OCI-M1 (cell line): Measurements from ENCODE around the gene SYCE3.
A peak's percentile ranks its signal among the peaks of the same experiment; 100 is the strongest.

Experiments
- DNase-seq: peaks from one replicate; lab custom pipeline; 2025; lab: John Stamatoyannopoulos, UW

SYCE3 gene

DNA sequence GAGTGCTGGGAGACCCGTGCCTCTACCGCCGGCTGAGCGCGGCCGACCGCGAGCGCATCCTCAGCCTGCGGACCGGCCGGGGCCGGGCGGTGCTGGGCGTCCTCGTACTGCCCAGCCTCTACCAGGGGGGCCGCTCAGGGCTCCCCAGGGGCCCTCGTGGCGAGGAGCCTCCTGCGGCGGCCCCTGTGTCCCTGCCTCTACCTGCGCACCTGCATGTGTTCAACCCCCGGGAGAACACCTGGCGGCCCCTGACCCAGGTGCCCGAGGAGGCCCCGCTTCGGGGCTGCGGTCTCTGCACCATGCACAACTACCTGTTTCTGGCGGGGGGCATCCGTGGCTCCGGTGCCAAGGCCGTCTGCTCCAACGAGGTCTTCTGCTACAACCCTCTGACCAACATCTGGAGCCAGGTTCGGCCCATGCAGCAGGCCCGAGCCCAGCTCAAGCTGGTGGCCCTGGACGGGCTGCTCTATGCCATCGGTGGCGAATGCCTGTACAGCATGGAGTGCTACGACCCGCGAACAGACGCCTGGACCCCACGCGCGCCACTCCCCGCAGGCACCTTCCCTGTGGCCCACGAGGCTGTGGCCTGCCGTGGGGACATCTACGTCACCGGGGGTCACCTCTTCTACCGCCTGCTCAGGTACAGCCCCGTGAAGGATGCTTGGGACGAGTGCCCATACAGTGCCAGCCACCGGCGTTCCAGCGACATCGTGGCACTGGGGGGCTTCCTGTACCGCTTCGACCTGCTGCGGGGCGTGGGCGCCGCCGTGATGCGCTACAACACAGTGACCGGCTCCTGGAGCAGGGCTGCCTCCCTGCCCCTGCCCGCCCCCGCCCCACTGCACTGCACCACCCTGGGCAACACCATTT is 13.6 kb downstream of the SYCE3 start:
- no peak for DNase-seq

DNA sequence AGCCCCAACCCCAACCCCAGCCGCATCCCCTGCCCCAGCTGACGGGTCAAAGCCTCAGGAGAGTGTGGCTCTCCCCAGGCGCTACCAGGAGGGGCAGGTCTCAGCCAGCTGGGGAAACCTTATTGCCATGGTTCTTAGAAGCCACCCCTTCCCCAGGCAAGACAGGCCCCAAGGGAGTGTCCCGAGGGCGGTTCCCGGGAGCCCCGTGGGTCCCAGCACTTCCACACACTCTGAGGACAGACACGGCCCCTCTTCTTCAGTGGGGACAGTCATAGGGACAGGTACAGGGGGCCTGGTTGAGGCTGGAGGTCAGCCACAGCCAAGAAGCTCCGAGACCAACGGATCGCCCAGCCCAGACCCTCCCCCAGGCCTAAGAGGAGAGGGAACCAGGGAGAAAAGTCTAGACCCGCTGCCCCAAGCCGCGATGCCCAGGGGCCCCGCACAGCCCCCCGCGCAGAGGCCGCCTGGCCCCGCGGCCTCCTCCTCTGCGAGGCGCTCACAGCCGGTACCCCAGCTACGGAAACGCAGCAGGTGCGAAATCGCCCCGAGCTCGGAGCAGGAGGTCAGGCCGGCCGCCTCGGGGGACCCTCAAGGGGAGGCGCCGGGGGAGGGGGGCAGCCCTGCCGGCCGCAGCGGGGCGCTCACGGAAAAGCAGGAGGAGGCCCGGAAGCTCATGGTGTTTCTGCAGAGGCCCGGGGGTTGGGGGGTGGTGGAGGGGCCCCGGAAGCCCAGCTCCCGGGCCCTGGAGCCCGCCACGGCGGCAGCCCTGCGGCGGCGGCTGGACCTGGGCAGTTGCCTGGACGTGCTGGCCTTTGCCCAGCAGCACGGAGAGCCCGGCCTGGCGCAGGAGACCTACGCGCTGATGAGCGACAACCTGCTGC is 14.4 kb downstream of the SYCE3 start:
- peak; percentile 34 for DNase-seq

DNA sequence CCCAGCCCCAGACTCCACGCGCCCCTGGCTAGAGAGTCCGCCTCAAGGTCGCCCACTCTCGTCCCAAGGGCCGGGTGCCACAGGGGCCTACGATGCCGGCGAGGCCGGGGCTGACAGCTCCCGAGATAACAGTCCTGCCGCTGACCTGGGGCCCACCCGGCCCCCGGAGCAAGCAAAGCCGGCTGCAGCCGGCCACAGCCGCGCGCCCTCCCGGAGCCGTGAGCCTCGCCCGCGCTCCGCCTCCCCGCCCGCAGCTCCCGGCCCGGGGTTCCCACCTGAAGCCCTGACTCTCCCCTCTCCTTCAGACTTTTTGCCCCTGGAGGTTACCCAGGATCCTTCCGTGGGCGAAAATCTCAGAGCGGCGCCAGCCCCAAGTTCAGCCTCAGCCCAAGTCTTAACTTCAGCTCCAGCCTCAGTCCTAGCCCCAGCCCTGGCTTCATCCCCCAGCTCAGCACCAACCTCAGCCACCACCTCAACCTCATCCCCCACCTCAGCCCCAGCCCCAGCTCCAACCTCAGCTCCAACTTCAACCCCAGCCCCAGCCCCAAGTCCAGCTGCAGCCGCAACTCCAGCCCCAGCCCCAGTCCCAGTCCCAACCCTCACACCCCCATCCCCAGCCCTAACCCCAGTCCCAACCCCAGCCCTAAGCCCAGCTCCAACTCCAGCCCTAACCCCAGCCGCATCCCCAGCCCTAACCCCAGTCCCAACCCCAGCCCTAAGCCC is 15.3 kb downstream of the SYCE3 start:
- no peak for DNase-seq

DNA sequence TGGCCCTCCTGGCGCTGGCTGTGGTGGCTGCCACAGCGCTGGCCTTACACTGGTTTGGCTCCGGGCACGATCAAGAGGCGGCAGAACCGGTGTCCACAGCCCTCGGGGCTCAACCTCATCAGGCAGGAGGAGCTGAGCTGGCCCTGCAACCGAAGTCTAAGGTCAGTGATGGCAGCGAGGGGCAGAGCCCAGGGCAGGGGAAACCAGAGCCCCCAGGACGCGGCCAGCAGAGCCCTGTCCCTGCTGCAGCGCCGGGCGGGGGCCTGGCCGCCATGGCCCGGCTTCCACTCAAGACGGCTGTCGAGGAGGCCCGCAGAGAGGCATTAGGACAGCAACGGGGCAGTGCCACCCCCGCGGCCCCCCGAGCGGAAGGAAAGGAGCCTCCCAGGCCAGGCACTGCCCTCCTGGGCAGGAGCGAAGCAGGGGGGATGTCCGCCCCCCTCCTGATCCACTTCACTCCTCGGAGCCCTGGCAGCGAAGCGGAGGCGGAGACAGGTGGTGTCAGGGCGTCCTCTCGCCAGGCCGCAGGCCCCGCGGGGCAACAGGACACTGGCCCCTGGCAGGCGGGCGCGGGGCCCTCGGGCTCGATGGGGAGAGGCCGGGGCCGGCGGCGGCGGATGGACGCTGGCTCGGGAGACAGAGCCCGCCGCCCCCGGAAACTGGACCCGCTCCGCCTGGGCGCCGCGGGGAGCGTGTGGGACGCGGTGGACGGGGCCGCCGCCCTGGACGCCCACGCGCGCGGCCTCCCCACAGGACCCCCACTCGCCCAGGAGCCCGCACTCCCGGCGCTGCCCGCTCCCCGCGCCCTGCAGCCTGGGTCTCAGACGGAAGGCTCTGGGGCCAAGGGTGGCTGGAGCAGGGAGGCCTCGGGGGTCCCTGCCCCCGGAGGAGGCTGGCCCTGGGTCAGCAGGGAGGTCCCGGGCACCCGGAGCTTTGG is 16.1 kb downstream of the SYCE3 start:
- DNase-seq: no peak

DNA sequence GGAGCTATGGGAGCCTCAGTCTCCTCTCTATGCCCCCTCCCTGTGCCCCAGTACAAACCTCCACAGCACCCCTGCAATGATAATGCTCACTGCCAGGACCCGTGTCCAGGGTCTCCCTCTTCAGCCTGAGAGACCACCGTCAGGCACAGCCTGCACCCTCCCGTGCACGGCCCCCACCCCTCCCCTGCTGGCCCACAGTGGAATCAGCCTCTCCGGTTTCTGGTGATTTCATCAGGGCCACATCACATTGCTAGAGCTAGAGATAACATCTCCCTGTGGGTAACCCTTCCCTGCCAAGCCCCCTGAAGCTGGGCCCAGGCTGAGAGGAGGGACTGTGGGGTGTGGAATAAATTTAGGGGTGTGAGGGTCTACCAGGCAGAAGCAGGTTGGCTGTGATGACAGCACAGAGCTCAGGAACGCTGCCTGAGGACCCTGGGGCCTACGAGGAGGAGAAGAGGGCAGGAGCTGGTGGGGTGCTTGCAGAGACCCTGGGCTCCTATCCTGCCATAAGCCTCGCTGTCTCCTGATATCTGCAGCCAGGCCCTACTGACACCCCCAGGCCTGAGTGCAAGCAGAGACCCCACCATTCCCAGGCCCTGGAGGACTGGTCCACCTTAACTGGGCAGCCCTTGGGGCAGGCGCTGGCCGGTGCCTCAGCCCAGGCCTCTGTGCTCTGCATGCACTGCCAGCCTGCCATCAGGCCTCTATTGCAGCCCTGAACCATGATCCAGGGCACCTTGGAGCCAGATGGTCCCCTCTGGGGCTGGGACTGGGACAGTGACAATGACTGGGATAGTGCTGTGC is 17.0 kb downstream of the SYCE3 start, which contains the start of gene KLHDC7B:
Gene KLHDC7B (plus strand): TSS at position 378 of the 804 bp plus-strand sequence. CDS start 345 bp downstream, at position 723.
- DNase-seq: peak; percentile 81

DNA sequence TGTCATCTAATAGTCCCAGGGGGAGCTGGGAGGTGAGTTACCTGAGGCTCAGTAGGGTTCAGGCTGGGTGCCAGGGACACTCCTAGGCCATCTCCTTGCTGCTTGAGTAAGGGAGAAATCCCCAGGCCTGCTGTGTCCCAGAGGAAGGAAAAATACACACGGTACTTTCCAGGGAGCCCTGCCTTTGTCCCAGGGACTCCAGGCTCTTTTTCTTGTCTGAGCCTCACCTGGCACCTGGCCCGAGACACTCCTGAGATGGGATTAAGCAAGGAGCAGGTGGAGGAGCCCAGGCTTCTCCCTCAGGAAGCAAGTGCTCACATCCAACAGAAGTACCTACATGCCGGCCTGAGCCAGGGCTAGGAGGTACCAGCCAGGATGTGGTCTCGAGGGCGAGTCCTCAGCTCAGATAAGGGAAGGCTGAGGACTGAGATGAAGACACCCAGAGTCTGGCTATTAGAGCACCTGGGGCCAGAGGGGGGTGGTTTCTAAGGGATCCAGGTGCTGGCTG is 17.9 kb downstream of the SYCE3 start:
- DNase-seq: peak; percentile 47

DNA sequence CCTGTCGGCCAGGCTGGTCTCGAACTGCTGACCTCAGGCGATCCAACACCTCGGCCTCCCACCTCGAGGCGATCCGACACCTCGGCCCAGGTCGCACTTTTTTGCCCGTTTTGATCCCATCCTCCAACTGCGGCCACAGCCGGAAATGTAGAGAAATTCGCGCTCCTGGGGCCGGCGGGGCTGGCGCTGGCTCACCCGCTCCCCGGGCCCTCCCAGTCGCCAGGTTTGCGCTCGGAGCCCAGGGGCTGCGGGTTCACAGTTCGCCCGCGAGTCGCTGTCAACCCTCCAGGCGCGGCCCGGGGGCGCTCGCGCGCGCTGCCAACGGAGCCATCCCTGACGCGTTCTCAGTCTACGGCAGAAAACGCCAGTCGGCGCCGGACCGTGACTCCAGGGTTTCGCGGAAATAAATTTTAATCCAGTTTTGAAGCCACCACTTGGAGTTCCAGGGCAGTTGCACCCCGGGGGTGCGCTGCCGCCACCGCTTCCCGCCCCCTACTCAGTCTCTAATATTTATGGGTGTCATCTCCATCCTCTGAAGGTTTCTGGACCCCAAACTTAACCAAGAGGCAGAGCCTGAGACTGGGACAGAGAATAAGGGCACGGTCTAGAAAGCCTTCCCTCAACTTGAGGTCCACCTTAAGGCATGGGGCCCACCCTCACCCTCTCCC is 18.5 kb downstream of the SYCE3 start:
- peak; percentile 82 for DNase-seq

DNA sequence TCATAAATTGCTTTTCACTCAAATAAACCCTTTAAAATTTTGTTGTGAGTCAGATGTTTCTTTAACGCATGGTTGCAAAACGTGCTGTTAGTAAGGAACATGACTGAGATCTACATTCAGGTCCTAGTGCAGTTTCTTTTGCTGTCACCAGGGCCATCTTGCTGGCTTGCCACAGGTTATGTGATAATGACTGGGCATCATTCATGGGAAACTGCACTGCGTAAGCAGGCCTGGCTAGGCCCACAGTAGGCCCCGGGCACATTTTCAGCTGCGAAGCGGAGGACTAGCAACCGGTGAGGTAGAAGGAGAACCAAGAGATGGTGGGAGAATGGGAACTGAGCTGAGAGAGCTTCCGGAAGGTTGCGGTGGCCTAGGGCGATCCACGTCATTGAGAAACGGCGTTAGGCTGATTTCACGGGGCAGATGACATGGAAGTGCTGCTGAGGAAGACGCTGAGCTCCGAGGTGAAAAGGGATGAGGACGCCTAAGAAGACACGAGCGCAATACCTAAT is 20.2 kb downstream of the SYCE3 start:
- no peak for DNase-seq

DNA sequence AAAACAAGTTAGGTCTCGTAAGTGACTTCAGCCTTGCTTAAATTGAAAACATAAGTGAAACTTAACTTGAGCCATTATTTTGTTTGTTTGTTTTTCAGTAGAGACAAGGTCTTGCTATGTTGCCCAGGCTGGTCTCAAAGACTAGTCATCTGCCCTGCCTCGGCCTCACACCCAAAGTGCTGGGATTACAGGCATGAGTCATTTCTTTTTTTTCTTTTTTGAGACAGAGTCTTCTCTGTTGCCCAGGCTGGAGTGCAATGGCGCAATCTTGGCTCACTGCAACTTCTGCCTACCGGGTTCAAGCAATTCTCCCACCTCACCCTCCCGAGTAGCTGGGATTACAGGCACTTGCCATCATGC is 21.1 kb downstream of the SYCE3 start:
- peak; percentile 70 for DNase-seq

DNA sequence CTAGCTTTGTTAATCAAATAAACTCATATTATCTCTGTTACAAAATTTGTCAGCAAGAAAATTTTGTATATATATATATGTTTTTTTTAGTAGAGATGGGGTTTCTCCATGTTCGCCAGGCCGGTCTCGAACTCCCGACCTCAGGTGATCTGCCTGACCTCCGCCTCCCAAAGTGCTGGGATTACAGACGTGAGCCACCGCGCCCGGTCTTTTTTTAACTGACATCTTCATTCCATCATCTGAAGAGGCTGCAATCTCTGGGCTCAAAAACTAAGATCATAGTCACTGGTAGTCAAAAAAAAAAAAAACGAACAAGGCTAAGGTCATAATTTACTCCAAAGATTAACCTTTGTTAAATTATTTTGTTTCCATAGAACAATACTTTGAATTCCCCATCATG is 22.3 kb downstream of the SYCE3 start:
- DNase-seq: no peak

DNA sequence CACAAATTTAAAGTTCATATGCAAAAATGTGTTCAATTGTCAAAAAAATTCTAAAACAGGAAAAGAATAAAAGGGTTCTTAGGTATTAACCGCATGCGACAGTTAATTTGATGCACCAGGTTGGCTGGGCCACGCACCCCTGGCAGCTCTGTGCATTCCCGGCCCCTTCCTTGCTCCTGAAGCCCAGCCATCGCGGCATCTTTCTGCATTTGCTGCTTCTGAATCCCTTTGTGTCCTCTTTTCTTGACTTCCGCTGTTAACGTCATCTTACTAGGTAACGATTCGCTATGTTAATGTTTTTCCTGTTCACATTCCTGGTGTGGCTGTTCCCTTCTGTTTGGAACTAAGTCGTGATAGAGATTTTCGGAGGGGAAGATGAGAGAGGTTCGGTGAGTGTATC is 25.0 kb downstream of the SYCE3 start:
- DNase-seq: no peak

DNA sequence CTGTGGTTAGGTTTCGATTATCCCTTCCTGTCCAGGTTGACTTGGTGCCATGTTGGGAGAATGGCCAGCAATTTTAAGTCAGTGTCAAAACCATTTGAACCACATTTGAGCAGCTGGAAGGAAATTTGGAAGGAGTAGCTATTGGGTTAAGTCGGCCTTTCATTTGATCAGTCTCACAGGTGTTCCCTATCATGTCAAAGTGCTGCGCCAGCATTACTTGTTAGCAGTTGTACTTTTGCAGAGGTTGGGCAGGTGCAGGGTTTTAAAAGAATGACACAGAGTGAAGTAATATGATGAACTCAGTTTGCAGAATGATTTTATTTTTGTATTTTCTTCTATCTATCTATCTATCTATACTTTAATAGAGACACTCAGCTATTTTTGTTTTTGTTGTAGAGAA is 26.5 kb downstream of the SYCE3 start:
- DNase-seq: no peak

DNA sequence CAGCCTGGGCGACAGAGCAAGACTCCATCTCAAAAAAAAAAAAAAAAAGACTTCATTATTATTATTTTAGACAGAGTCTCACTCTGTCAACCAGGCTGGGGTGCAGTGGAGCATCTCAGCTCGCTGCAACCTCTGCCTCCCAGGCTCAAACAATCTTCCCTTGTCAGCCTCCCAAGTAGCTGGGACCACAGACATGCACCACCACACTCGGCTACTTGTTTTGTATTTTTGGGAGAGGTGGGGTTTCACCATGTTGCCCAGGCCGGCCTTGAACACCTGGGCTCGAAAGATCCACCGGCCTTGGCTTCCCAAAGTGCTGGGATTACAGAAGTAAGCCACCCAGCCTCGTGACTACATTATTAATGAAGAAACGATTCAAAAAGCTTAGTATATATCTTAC is 27.6 kb downstream of the SYCE3 start:
- DNase-seq: no peak

DNA sequence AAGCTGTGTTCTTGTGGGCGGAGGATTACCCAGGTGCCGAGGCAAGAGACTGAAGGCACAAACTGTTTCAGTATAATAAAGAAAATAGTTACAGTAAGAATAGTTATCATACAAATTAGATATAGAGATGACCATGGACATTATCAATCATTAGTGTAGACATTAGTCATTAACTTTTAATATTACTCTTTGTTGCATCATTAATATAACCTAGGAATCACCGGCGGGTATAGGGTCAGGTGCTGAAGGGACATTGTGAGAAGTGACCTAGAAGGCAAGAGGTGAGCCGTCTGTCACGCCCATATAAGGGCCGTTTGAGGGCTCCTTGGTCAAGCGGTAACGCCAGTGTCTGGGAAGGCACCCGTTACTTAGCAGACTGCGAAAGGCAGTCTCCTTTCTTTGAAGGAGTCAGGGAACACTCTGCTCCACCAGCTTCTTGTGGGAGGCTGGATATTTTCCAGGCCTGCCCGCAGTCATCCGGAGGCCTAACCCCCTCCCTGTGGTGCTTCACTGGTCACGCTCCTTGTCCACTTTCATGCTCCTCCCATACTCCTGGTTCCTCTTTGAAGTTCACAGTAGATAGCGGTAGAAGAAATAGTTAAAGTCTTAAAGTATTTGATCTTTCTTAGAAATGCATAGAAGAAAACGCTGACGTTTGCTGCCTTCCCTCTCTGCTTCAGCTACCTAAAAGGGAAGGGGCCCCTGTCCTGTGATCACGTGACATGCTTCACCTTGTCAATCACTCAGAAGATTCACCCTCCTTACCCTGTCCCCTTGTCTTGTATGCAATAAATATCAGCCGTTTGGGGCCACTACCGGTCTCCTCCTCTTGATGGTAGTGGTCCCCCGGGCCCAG is 28.6 kb downstream of the SYCE3 start:
- DNase-seq: peak; percentile 97

DNA sequence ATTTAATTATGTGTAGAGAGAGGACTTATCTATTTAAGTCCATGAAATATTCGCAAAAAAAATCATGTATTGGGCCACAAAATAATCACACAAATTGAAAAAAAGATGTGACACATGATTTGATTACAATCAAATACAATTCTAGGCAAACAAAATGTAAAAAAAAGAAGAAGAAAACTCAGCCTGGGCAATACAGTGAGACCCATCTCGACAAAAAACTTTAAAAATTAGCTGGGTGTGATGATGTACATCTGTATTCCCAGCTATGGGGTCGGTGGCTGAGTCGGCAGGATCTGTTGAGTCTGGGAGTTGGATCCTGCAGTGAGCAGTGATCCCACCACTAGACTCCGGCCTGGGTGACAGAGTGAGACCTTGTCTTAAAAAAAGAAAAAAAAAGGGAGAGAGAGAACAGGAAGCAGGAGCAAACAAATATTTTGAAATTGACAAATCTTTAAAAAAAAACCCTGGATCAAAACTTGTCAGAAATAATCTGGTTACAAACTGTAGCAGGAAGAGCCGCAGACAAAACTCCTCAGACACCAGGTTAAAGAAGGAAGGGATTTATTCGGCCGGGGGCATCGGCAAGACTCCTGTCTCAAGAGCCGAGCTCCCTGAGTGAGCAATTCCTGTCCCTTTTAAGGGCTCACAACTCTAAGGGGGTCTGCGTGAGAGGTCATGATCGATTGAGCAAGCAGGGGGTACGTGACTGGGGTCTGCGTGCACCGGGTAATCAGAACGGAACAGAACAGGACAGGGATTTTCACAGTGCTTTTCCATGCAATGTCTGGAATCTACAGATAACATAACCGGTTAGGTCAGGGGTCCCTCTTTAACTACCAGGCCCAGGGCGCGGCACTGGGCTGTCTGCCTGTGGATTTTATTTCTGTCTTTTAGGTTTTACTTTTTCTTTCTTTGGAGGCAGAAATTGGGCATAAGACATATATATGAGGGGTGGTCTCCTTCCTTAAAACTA is 29.6 kb downstream of the SYCE3 start:
- DNase-seq: peak; percentile 86

DNA sequence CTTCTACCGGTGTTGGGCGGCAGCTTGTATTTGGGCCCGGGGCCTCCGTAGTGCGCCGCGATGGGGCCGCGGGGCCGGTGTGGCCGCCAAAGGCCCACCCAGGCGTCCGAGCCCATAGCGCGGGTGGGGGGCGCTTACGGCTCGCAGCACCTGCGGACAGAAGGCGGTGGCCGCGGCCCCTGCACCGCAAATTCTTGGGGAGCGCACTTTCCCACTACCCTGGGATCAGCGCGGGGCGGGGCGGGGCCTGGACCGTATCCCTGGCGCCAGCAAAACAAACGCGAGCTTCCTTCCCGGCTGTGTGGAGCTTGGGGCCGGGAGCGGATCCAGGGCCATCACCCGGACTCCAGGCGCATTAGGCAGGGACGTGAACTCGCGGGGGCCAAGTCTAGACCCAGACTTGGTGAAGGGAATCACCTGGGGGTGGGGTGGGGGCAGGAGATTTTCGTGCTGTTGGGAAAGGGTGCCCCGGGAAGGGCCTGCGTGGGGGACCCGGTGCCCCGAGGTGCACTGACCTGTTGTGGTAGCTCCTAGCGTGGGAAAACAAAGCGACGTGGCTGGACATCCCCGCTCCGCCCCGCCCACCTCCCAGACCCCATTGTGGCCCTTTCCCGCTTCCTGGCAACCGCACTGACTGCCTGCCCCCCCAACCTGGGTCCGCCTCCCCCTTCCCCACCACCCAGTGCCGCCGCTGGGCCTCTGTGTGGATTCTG is 30.6 kb downstream of the SYCE3 start:
- peak; percentile 71 for DNase-seq
